NCI-H1930 (cell line): ENCODE data around the gene TKTL1.

ENCODE experiments used
- DNase-seq, 2 experiments: peaks; one replicate each; lab custom pipeline; 2025; lab: John Stamatoyannopoulos, UW

Gene TKTL1

DNA sequence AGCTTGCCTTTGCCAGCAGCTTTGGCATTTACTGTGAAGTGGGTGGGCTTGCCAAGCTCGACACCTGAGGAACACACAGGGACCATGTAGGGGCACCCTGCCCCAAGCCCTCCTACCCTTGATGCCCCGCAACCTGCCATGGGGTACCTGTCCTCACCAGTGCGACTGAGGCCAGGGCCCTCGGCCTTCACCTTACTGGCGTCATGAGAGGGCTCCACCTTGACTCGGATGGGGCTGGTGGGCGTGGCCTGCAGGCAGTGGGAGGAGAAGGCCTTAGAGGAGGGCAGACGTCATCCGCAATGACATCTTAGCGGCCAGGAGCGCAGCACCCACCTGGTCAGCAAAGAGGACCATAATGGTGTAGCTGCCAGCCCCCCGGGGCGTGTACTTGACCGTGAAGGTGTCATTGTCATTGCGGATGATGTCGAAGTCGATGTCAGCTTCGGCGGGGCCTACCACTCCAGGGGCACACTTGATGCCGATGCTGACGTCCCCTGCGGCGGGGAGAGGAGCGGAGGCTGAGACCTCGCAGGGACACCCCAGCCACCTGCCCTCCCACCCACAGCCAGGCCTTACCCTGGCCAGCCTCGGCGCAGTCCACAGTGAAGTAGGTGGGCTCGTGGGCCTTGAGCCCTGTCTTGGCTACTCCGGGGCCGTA is 66.6 kb downstream of the TKTL1 start:
- no peak for DNase-seq

DNA sequence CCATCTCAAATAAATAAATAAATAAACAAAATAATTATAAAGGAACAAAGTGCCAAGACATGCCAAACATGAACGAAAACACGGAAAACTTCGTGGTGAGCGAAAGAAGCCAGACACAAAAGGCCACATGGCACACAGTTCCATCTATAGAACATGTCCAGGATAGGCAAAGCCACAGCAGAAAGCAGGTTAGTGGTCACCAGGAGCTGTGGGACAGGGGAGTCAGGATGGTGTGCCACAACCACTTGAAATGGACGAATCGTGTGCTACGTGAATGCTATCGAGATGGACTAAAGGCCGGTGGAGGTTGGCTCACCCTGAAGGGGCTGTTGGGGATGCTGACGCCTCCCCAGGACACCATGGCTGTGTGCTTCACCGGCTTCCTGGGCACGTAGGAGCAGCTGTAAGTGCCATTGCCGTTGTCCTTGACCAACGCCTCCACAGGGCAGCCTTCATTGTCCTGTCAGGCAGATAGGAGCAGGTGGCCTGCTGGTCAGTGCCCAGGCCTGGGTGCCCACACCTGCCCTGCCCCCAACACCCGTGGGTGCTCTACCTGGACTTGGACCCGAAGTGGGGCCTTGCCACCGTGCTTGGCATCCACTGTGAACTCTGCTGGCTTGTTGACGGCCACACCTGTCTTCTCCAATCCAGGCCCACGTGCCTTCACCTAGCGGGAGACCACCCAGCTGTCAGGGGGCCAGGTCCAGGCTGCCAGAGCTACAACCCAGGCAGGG is 68.3 kb downstream of the TKTL1 start:
- DNase-seq, result no peak

GRCh38 chrX:154365052-154365600 is 69.5 kb downstream of the TKTL1 start:
- no peak for DNase-seq

DNA sequence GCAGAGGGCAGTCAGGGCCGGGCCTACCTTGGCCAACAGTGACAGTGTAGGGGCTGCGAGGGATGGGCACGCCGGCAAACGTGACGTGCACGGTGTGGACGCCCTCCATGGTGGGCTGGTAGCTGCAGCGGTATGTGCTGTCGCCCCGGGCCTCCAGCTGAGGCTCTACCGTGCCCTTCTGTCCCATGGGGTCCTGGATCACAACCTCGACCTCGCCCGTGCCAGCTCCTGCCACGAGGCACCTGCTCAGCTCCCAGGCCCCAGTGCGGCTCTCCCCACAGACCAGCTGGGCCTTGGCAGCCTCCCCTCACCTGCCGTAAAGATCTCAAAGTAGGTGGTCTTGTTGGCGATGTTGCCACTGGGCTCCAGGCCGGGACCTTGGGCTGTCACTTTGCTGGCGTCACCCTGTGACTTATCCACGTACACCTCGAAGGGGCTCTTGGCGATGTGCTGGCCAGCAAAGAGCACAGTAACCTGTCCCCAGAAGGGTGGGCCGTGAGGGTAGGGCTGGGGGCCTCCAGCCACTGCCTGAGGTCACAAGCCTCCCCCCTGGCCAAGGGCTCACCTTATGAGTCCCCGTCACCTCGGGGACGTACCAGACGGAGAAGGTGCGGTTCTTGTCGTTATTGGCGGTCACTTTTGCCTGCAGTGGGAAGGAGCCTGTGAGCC is 70.5 kb downstream of the TKTL1 start:
- no peak for DNase-seq

GRCh38 chrX:154366666-154367055 is 71.1 kb downstream of the TKTL1 start:
- DNase-seq, result no peak

DNA sequence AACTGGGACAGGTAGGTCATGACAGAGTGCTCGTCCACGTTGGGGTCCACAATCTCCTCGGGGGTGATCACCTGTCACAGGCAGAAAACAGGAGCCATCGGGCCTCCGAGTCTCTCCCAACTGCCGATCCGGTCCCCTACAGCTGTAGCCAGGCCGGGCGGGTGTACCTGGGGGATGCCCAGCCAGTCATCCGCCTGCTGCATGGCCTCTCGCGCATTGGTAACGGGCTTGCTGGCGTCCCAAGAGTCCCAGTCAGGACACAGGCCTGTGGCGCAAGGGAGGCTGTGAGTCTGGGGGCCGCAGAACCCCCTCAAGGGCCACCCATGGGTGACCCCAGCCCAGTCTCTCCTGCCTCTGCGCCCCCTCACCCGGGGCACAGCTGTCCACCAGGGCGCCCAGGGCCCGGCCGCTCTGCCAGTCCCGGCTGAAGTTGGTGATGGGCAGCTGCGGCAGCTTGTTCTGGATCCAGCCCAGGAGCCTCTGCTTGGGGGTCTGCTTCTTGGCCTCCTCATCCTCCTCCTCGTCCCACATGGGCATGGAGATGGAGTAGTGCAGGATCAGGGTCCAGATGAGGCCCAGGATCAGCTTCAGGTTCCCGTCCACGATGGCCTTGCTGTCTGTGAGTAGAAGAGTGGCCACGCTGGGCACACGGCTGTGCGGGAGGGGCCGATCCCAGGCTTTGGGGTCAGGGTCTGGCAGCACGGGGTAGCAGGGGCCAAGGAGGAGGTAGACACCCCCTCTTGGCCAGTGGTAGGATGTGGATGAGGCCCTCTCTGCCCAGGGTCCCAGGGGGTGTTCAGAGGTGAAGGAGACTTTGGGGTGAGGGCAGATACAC is 72.1 kb downstream of the TKTL1 start:
- no peak for DNase-seq

- no peak for DNase-seq
These were observed 73.2 kb downstream of the TKTL1 start for GRCh38 chrX:154368630-154369448.

GRCh38 chrX:154369449-154370299 is 74.1 kb downstream of the TKTL1 start:
- no peak for DNase-seq

- DNase-seq, result no peak
These were observed 74.9 kb downstream of the TKTL1 start for GRCh38 chrX:154370300-154371016.

DNA sequence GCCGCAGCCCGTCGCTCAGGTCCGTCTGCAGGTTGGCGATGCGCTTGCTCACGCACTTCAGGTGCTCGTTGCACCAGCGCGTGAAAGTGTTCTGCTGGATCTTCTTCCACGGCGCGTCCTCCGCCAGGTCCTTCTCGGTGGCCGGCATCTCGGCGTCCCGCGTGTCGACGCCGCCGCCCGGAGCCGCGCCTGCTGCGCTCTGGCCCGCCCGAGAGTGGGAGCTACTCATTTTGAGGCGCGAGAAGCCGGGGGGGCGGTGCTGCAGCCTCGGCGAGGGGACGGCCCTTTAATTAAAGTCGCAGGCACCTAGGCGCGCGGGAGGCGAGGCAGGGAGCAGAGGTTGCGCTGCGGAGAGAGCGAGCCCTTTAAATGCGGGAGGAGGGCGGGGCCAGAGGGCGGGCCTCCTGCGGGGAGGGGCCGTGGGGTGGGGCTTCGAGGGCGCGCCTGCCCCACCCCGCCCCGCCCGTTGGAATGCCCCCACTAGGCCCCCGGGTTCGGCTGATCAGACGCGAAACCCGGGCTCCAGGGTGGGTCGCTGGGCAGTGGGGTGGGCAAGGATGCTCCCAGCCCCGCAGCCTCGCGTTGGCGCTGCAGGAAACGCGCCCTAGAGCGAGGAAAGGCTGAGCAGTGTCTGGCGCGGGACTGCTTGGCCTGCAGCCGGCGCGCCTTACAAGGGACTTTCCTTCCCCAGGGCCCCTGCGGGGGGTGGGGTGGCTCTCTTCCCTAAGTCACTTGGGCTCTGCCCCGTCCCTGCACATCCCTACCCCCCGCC is 75.6 kb downstream of the TKTL1 start:
- DNase-seq, result peak; percentile 86

DNA sequence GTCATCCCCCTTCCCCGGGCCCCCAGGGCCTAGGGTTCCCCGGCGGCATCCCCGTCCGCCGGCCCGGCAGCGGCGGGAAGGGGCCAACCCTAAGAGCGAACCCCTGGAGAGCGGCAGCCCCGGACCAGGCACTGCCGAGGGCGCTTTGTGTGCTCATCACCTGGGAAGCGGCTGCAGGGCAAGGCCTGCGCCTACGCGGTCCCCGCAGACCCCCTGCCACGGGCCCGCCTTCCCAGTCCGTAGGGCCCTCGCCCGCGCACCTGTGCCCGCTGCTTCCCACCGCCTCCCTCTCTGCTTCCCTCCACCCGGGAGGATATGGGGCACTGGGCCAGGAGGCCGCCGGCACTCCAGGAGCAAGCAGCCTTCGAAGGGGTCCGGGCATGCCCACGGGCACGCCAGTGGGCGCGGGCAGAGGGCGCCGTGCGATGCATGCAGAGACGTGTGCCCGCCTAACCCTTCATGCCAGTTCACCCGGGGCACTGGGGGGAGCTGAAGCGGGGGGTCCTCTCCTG is 76.2 kb downstream of the TKTL1 start:
- no peak for DNase-seq

DNA sequence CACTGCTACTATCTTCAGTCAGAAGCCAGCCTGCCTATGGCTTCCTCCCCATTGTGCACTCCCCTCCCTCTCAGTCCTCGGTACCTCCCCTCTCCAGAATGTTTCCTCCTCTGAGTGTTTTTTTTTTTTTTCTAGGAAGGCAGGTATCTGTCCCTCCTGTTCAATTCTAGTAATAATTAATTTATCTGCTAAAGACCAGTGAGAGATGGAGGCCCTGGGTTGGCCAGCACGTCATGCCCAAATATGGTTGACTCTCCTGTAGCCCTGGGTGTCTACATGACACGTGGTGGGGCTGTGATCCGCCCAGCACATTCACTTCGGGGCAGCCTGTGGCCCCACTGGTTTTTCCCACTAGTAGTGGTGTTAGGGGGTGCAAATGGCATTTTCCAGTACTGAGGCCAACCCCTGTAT is 77.0 kb downstream of the TKTL1 start:
- no peak for DNase-seq

GRCh38 chrX:154373340-154374306 is 78.0 kb downstream of the TKTL1 start:
- DNase-seq, result peak; percentile 69 to 76

DNA sequence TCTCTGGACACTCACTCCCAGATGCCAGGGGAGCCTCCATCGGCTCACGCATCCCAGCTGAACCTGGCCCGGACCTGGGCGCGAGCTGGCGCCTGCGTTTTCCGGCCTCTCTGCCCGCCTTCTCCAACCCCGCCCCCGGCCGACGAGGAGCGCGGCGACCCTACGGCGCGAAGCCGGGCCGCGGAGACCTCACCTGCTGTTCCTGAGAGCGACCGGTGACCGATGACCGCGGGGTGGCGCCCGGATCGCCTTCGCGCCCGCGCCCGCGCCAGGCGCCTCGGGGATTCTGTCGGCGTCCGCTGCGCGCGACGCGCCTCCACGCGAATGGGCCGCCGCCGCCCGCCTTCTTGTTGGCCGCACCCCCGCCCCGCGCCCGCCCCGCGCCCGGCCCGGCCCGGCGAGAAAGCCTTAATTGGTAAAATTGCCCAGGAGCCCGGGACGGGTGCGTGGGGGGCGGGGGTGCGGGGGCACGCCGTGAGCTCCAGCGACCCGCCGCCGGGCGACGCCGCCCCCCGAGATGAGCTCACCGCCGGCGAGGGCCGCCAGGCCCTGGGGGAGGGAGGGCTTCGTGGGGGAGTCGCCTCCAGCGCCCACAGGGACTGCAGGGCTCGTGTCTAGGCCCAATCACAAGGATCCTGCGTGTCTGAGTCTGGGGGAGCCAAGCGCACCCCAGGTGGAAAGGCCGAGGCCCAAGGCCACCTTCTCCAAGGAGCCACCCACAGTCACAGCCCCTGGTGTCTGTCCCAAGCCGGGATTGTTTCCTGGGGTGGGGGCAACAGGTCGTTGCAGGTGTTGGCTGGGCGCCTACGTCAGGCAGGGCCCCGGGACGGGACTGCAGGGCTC is 78.9 kb downstream of the TKTL1 start, which contains the start of gene FLNA:
TSS of gene FLNA (minus strand) at position 322 of the 843 bp plus-strand sequence. CDS start 3,389 bp downstream, outside the sequence.
- peak in 1 of 2 experiments; percentile 45 for DNase-seq

GRCh38 chrX:154375156-154375504 is 79.5 kb downstream of the TKTL1 start:
- no peak for DNase-seq

DNA sequence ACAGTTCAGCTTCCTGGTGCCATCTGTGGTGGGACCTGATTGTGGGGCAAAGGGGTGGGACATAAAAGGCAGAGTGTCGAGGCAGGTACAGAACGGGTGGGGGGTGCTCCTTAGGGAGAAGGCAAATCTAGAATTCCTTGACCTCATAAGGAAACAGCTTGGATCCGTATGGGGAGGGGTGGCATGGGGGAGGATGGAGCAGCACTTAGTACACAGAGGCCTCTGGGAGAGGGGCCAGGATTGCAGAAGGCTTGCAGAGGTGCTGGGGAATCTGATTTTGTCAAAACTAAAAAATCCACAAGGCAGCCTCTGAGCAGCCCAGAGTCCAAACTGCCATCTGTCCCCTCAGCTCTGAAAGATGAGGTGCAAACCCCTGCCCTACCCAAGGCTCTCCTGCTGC is 81.2 kb downstream of the TKTL1 start:
- no peak for DNase-seq
